HK-2 (cell line): Measurements from ENCODE around the gene DLGAP1.

ENCODE experiments used
- DNase-seq: peaks from one replicate; pipeline ENCODE4 v3.0.0-alpha.2; 2018; ENCODE audit not compliant: unreplicated experiment

Gene DLGAP1

DNA sequence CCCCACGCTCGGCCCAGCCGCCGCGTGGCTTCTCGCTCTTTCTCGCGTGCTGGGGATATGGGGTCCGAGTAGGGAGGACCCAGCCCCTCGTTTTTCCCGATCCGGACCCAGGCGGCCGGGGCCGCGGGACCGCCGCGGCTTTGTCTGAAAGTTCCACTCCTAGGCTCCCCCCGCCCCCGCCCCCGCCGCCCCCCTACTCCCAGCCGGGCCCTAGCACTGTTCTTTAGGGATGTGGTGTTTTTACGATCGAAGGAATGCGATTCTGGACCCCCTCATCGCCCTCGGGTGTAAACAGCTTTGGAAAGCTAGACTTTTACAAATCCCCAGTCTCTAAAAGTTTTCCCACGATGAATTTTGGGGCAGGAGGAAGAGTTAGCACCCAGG is 1004.3 kb downstream of the DLGAP1 start:
- no peak for DNase-seq

DNA sequence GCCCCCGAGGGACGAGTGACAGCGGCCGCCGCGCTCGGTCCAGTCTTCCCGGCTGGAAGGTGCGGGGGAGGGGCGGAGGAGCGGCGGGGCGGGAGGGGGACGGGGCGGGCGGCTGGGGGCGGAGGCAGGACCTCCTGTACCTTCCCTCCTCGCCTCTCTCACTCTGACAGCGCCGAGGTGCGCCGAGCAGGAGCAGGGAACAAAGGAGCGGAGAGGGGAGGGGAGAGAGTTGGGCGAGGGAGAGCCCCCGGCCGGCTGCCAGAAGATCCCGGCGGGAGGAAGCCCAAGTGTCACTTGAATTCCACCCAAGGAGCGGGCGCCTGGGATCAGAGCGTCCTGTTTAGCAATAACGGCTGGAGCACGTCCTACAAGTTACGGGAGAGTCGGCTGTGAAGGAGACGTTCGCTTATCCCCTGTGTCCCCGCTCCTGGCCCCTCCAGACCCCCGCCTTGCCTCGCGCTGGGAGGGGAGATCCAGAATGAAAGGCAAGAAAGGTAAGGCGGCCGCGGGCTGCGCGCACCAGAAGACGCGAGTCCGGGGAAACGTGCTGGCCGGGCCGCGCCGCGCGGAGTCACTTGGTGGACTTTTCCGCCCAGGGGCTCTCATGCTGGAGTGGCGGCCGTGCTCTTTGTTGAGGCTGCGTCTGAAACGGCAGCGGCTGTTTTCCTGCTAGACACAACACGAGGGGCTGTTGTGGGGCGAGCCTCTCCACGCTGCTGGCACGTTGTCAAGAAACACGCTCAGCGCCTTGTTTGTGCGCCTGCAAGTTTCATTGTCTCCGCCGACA is 1004.9 kb downstream of the DLGAP1 start, which contains the start of gene TGIF1:
Gene TGIF1 (plus strand): TSS at position 161 of the 787 bp plus-strand sequence. CDS start 318 bp downstream, at position 479.
- peak; percentile 69 for DNase-seq

- peak; percentile 81 for DNase-seq
Measured at GRCh38 chr18:3449512-3450011, 1005.5 kb downstream of the DLGAP1 start.

- DNase-seq = no peak
Measured at GRCh38 chr18:3448838-3449511, 1006.1 kb downstream of the DLGAP1 start.

DNA sequence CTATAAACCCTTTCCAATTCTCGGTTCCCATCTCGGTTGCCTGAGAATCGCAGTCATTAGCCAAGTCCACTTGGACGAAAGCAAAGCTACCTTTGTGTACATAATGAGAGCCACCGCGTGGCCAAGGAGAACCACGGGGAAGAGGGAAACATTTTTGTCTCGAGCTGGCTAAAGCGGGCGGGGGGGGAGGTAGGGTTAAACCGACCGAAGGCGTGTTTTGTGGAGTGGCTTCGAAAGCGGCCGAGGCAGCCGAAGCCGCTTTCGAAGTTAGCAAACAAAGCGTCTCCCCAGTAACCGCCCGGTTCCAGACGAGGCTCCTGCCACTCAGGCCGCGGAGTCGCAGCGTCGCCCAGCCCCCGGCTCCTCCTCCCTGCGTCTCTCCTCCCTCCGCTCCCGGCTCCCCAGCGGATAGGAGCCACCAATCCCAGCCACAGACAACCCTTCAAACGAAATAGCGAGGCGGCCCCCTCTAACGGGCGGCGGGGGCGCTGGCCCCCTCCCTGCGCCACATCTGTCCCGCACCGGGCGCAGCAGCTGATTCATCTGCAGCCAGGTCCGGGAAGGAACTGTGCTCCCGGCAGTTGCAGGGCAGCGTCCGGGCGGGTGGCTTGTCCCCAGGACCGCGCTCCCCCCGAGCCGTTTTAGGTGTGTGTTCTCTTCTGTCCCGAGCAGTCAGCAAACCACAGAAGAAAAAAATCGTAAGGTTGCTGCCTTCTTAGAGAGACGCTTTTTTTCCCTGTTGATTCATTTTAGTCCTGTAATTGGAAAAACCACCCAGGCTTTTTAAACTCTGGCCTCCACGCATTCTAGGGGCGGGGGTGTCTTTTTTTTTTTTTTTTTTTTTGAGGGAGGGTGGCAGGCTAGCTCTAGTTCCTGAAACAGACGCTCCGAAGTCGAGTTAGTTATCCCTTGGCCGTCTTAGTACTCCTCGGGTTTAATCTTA is 1006.9 kb downstream of the DLGAP1 start:
- peak; percentile 93 for DNase-seq

DNA sequence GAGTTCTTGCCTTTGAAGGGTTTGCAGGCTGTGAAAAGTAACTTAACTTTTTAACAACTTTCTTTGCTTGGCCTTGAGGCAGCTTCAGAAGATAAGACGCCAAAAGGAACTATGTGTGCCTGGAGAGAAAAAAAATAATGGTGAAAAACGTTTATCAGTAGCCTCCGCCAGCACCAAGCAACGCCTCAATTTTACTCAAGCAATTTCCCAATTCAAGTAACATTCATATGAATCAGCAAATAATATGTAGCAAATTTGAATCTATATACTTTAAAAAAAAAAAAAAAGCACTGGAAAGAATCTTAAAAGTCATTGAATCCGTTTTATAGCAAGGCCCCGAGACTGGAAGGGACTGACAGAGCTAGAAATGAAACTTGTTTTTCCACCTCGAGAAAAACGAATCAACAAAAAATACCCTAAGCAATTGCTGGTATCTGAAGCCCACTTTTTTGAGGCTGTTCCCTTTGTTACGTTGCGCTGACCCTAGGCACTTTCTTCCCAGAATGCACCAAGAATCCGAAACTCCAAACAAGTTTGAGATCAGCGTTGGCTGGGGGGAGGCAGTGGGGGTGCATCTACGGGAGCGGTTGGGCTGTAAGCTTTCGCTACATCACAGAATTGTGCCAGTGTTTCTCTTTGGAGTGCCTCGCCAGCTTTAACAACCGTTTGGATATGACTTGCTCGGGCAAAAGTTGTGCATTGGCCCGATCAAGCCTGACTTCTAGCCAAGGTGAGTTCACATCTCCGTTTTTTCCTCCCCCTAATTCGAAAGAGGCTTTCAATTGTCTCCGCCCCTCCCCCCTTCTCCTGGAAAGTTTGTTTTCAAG is 1007.8 kb downstream of the DLGAP1 start:
- DNase-seq = no peak
